Activated CD4-positive, alpha-beta memory T cell treated with anti-CD3 and anti-CD28 coated beads, Interleukin-2, amount 10 ng/mL, durations not matched to agents 7 days and 5 days (primary cell): ENCODE results near the gene PTPRE. TPM values are rescaled to one million over a fixed set of nuclear protein-coding genes. Genes with fewer than 3 reads are reported as not detected.

ENCODE experiments used
- CTCF ChIA-PET: fragments of 350-600 bp; sonication (Branson Sonifier 250); formaldehyde crosslinking; loops from one replicate; lab custom pipeline; 2021; ENCODE audit warnings: antibody characterized with exemption, inconsistent platforms; lab: Charles Lee
- POLR2A ChIA-PET: fragments of 350-600 bp; sonication (Branson Sonifier 250); formaldehyde crosslinking; loops from one replicate; lab custom pipeline; 2021; ENCODE audit warnings: antibody characterized with exemption; lab: Charles Lee
- DNase-seq: peaks from one replicate; pipeline ENCODE4 v3.0.0-alpha.2; 2020
- H3K27ac Mint-ChIP-seq: one replicate; pipeline ENCODE4 v1.8.0; 2021; ENCODE audit warnings: mild to moderate bottlenecking, mixed read lengths
- H3K27me3 Mint-ChIP-seq: one replicate; pipeline ENCODE4 v1.8.0; 2021; ENCODE audit warnings: mixed read lengths
- H3K36me3 Mint-ChIP-seq: one replicate; pipeline ENCODE4 v1.8.0; 2021; ENCODE audit warnings: low read depth, mixed read lengths
- H3K4me1 Mint-ChIP-seq: one replicate; pipeline ENCODE4 v1.8.0; 2021; ENCODE audit warnings: mixed read lengths
- H3K4me3 Mint-ChIP-seq: one replicate; pipeline ENCODE4 v1.8.0; 2021; ENCODE audit warnings: mild to moderate bottlenecking, mixed read lengths
- H3K9me3 Mint-ChIP-seq: one replicate; pipeline ENCODE4 v1.8.0; 2021; ENCODE audit warnings: mixed read lengths
- total RNA-seq, 2 experiments: library from RNA; stranded (reverse); gene quantifications; one replicate each; pipeline ENCODE4 v1.2.3, GENCODE V29; 2021

PTPRE gene
- total RNA-seq, 2 experiments from 2014 or later: 29.2 to 30.6 TPM

GRCh38 chr10:128058750-128059134 lies 151.8 kb downstream of the PTPRE start:
- Mint-ChIP-seq H3K27ac (no peak overlapping the region), H3K36me3 (peaks cover 70% of the 10 kb centered on the region), H3K9me3 (no peaks in the 10 kb centered on the region), H3K27me3 (no peaks in the 10 kb centered on the region), H3K4me1 (peaks cover 29% of the 10 kb centered on the region), H3K4me3 (no peak overlapping the region)
- ChIA-PET POLR2A (interaction anchor here (5.2 kb wide), 1 partner anchor 10 kb away, joined by 38 read pairs; no protein-coding TSS in a partner anchor), CTCF (interaction anchor here (0.7 to 3.0 kb wide), 4 partner anchors 10 to 24 kb away, joined by 3 to 9 read pairs (median 6); no protein-coding TSS in a partner anchor)
- no peak for DNase-seq

GRCh38 chr10:128059266-128059981 lies 152.5 kb downstream of the PTPRE start:
- Mint-ChIP-seq H3K27ac (no peak overlapping the region), H3K36me3 (peaks cover 69% of the 10 kb centered on the region), H3K4me1 (peaks cover 35% of the 10 kb centered on the region), H3K4me3 (no peak overlapping the region), H3K9me3 (no peaks in the 10 kb centered on the region), H3K27me3 (no peaks in the 10 kb centered on the region)
- CTCF ChIA-PET: interaction anchor here (1.1 to 3.0 kb wide), 3 partner anchors 10 to 24 kb away, joined by 3 to 9 read pairs (median 9); no protein-coding TSS in a partner anchor
- no peak for DNase-seq
- POLR2A ChIA-PET: interaction anchor here (5.2 kb wide), 1 partner anchor 11 kb away, joined by 38 read pairs; no protein-coding TSS in a partner anchor

GRCh38 chr10:128059982-128060293 lies 153.0 kb downstream of the PTPRE start:
- Mint-ChIP-seq H3K27ac (no peak overlapping the region), H3K27me3 (no peaks in the 10 kb centered on the region), H3K9me3 (no peaks in the 10 kb centered on the region), H3K36me3 (peaks cover 72% of the 10 kb centered on the region), H3K4me1 (peaks cover 41% of the 10 kb centered on the region), H3K4me3 (no peak overlapping the region)
- DNase-seq: no peak
- POLR2A ChIA-PET: interaction anchor here (5.2 kb wide), 1 partner anchor 12 kb away, joined by 38 read pairs; no protein-coding TSS in a partner anchor
- CTCF ChIA-PET: interaction anchor here (6.6 kb wide), 1 partner anchor 25 kb away, joined by 71 read pairs; no protein-coding TSS in a partner anchor

GRCh38 chr10:128060341-128061250 lies 153.7 kb downstream of the PTPRE start:
- Mint-ChIP-seq H3K36me3 (peaks cover 72% of the 10 kb centered on the region), H3K4me3 (no peak overlapping the region), H3K9me3 (no peaks in the 10 kb centered on the region), H3K4me1 (peaks cover 47% of the 10 kb centered on the region), H3K27me3 (no peaks in the 10 kb centered on the region), H3K27ac (no peak overlapping the region)
- no peak for DNase-seq
- ChIA-PET POLR2A (interaction anchor here (5.2 kb wide), 2 partner anchors 12 to 13 kb away, joined by 38 to 167 read pairs; no protein-coding TSS in a partner anchor), CTCF (interaction anchor here (4.6 to 6.6 kb wide), 2 partner anchors 13 to 25 kb away, joined by 36 to 71 read pairs; no protein-coding TSS in a partner anchor)

- H3K4me3 Mint-ChIP-seq: no peak overlapping the region
- H3K27me3 Mint-ChIP-seq: no peaks in the 10 kb centered on the region
- no peaks in the 10 kb centered on the region for H3K9me3 Mint-ChIP-seq
- DNase-seq: no peak
- H3K4me1 Mint-ChIP-seq: peaks cover 57% of the 10 kb centered on the region
- CTCF ChIA-PET: interaction anchor here (0.8 to 6.6 kb wide), 8 partner anchors 10 to 155 kb away, joined by 3 to 71 read pairs (median 6); partner anchors contain the start of gene PTPRE
- POLR2A ChIA-PET: interaction anchor here (0.8 to 5.2 kb wide), 4 partner anchors 10 to 85 kb away, joined by 3 to 167 read pairs (median 20); no protein-coding TSS in a partner anchor
- peaks cover 72% of the 10 kb centered on the region for H3K36me3 Mint-ChIP-seq
- H3K27ac Mint-ChIP-seq: peak overlapping the region; percentile 76
Observed at GRCh38 chr10:128061306-128062300, 154.7 kb downstream of the PTPRE start.

GRCh38 chr10:128062331-128062880 lies 155.5 kb downstream of the PTPRE start:
- peaks cover 76% of the 10 kb centered on the region for H3K36me3 Mint-ChIP-seq
- H3K4me3 Mint-ChIP-seq: peak overlapping the region; percentile 51
- peak; percentile 31 for DNase-seq
- peak overlapping the region; percentile 76 for H3K27ac Mint-ChIP-seq
- no peaks in the 10 kb centered on the region for H3K27me3 Mint-ChIP-seq
- POLR2A ChIA-PET: interaction anchor here (0.9 to 5.2 kb wide), 7 partner anchors 10 to 125 kb away, joined by 3 to 167 read pairs (median 5); partner anchors contain the start of gene MKI67
- H3K9me3 Mint-ChIP-seq: peaks cover 4% of the 10 kb centered on the region
- CTCF ChIA-PET: interaction anchor here (0.8 to 6.6 kb wide), 8 partner anchors 10 to 155 kb away, joined by 3 to 71 read pairs (median 6); partner anchors contain the start of gene PTPRE
- H3K4me1 Mint-ChIP-seq: peaks cover 65% of the 10 kb centered on the region

GRCh38 chr10:128062881-128063563 lies 156.1 kb downstream of the PTPRE start:
- Mint-ChIP-seq H3K27ac (peak overlapping the region; percentile 76), H3K36me3 (peaks cover 75% of the 10 kb centered on the region), H3K9me3 (peaks cover 4% of the 10 kb centered on the region), H3K4me1 (peaks cover 63% of the 10 kb centered on the region), H3K27me3 (no peaks in the 10 kb centered on the region), H3K4me3 (peak overlapping the region; percentile 51)
- peak; percentile 64 for DNase-seq
- CTCF ChIA-PET: interaction anchor here (1.0 to 6.6 kb wide), 10 partner anchors 11 to 156 kb away, joined by 3 to 71 read pairs (median 5); partner anchors contain the start of gene PTPRE
- POLR2A ChIA-PET: interaction anchor here (0.9 to 5.2 kb wide), 10 partner anchors 11 to 156 kb away, joined by 3 to 167 read pairs (median 4); partner anchors contain the start of genes MKI67 and PTPRE

GRCh38 chr10:128063736-128064107 lies 156.8 kb downstream of the PTPRE start:
- no peaks in the 10 kb centered on the region for H3K27me3 Mint-ChIP-seq
- no peak for DNase-seq
- H3K4me3 Mint-ChIP-seq: peak overlapping the region; percentile 51
- ChIA-PET POLR2A (interaction anchor here (0.7 to 5.2 kb wide), 11 partner anchors 12 to 157 kb away, joined by 3 to 167 read pairs (median 3); partner anchors contain the start of genes MKI67 and PTPRE), CTCF (interaction anchor here (1.1 to 6.6 kb wide), 8 partner anchors 12 to 157 kb away, joined by 3 to 71 read pairs (median 6); partner anchors contain the start of gene PTPRE)
- peak overlapping the region; percentile 76 for H3K27ac Mint-ChIP-seq
- H3K9me3 Mint-ChIP-seq: peaks cover 4% of the 10 kb centered on the region
- peaks cover 63% of the 10 kb centered on the region for H3K4me1 Mint-ChIP-seq
- peaks cover 76% of the 10 kb centered on the region for H3K36me3 Mint-ChIP-seq

GRCh38 chr10:128064108-128064969 lies 157.4 kb downstream of the PTPRE start:
- Mint-ChIP-seq H3K27ac (peak overlapping the region; percentile 76), H3K27me3 (no peaks in the 10 kb centered on the region), H3K4me1 (peaks cover 66% of the 10 kb centered on the region), H3K4me3 (peak overlapping the region; percentile 51), H3K9me3 (peaks cover 4% of the 10 kb centered on the region), H3K36me3 (peaks cover 75% of the 10 kb centered on the region)
- CTCF ChIA-PET: interaction anchor here (1.1 to 6.6 kb wide), 8 partner anchors 12 to 156 kb away, joined by 3 to 71 read pairs (median 5); no protein-coding TSS in a partner anchor
- DNase-seq: peak; percentile 76
- POLR2A ChIA-PET: interaction anchor here (0.7 to 5.2 kb wide), 11 partner anchors 12 to 157 kb away, joined by 3 to 167 read pairs (median 5); partner anchors contain the start of genes MKI67 and PTPRE
